K562 (cell line): ENCODE measurements around the gene SLC26A11. TPM values are rescaled to one million over a fixed set of nuclear protein-coding genes. Genes with fewer than 3 reads are reported as not detected.

Experiments used
- ATAC-seq: fragments of 200-7000 bp; cut with Tn5 transposase; 3 replicates; pipeline ENCODE4 v1.9.1; 2020; ENCODE audit warnings: moderate library complexity
- BruUV-seq: library from RNA; stranded (reverse); fragments of 400-500 nt; replicated peaks from 2 replicates; lab custom pipeline; 2021; lab: Mats Ljungman, UMichigan
- CTCF ChIA-PET: fragments of 300-600 bp; formaldehyde crosslinking; extraction: SDS; loops from one replicate; lab custom pipeline; 2021; ENCODE audit warnings: low intra/inter-chr PET ratio; lab: Yijun Ruan, JAX
- POLR2A ChIA-PET: fragments of 300-600, 350-650 bp; sonication (Branson Sonifier 250); formaldehyde crosslinking; extraction: SDS; loops from one replicate; lab custom pipeline; 2021; ENCODE audit warnings: antibody characterized with exemption, inconsistent platforms; lab: Yijun Ruan, JAX
- DNase-seq, 4 experiments: peaks; one replicate each; pipeline versions ENCODE4 v3.0.0 to v3.0.0-alpha.2; 2011 to 2018; ENCODE audit warnings: low spot score in 3 of 4, mixed read lengths in 3 of 4; ENCODE audit errors: extremely low read depth in 1 of 4
- FAIRE-seq: peaks from 2 replicates; lab custom pipeline; 2011; peaks lifted over from hg19 to GRCh38; lab: Jason Lieb, UNC
- H2AFZ ChIP-seq: 2 replicates; pipeline ENCODE4 v1.6.0; 2011; ENCODE audit warnings: low read depth, low read length, control low read depth, inconsistent platforms
- H3K27ac ChIP-seq: fragments of 200-600 bp; 3 replicates; pipeline ENCODE4 v1.8.0; 2011; ENCODE audit warnings: low read depth, mild to moderate bottlenecking, control low read depth, inconsistent platforms, low read length, moderate library complexity, mixed read lengths; ENCODE audit errors: extremely low read depth
- H3K27me3 ChIP-seq, 2 experiments: fragments of 300-600 bp in 1 of 2; 2 replicates in 1 of 2; 3 replicates in 1 of 2; pipeline versions ENCODE4 v1.6.0 to v1.8.0; 2011; ENCODE audit warnings: inconsistent platforms in 2 of 2, low read length in 2 of 2, mild to moderate bottlenecking in 1 of 2, mixed read lengths in 1 of 2, moderate library complexity in 1 of 2; ENCODE audit not compliant: control insufficient read depth in 2 of 2, insufficient read depth in 2 of 2
- H3K36me3 ChIP-seq: fragments of 300-600 bp; 3 replicates; pipeline ENCODE4 v1.8.0; 2011; ENCODE audit warnings: mild to moderate bottlenecking, low read length, inconsistent platforms; ENCODE audit not compliant: control insufficient read depth, insufficient read depth
- H3K4me1 ChIP-seq, 2 experiments: fragments of 200-600 bp in 1 of 2; replicated peaks in 1 of 2; 2 replicates in 1 of 2; 3 replicates in 1 of 2; pipeline versions ENCODE4 v1.5.1 to v1.8.0; 2011; ENCODE audit warnings: inconsistent platforms in 2 of 2, low read length in 2 of 2, mild to moderate bottlenecking in 1 of 2, mixed read lengths in 1 of 2, moderate library complexity in 1 of 2; ENCODE audit not compliant: control insufficient read depth in 2 of 2, insufficient read depth in 2 of 2
- H3K4me2 ChIP-seq: 2 replicates; pipeline ENCODE4 v1.6.1; 2011; ENCODE audit warnings: low read length, control low read depth, inconsistent platforms, mixed read lengths; ENCODE audit not compliant: insufficient read depth
- H3K4me3 ChIP-seq: fragments of 200-600 bp; sonication (generic), shearing (Covaris generic); 2 replicates; pipeline ENCODE4 v1.5.1; 2016; ENCODE audit warnings: control low read depth, inconsistent platforms
- H3K79me2 ChIP-seq: fragments of 200-600 bp; 3 replicates; pipeline ENCODE4 v1.8.0; 2011; ENCODE audit warnings: low read length, inconsistent platforms; ENCODE audit not compliant: control insufficient read depth, insufficient read depth
- H3K9ac ChIP-seq, 2 experiments: 2 replicates each; pipeline versions ENCODE4 v1.6.0 to v1.6.1; 2011; ENCODE audit warnings: low read depth in 2 of 2, low read length in 2 of 2, control low read depth in 1 of 2, inconsistent platforms in 1 of 2, mild to moderate bottlenecking in 1 of 2, mixed read lengths in 1 of 2; ENCODE audit not compliant: insufficient read depth in 1 of 2
- H3K9me1 ChIP-seq: one replicate; pipeline ENCODE4 v1.6.0; 2011; ENCODE audit warnings: inconsistent platforms, mild to moderate bottlenecking, low read length, moderate library complexity; ENCODE audit not compliant: control insufficient read depth, insufficient read depth
- H3K9me3 ChIP-seq: replicated peaks from 2 replicates; pipeline ENCODE4 v1.5.1; 2011; ENCODE audit warnings: low read depth, low read length, inconsistent platforms; ENCODE audit not compliant: control insufficient read depth, insufficient read depth
- H4K20me1 ChIP-seq: replicated peaks from 2 replicates; pipeline ENCODE4 v1.6.1; 2011; ENCODE audit warnings: low read length, inconsistent platforms, mixed read lengths; ENCODE audit not compliant: control insufficient read depth, insufficient read depth
- ASH1L ChIP-seq: fragments of 450-650 bp; IDR thresholded peaks from 2 replicates; pipeline ENCODE4 v1.6.1; 2018; ENCODE audit warnings: borderline replicate concordance, mild to moderate bottlenecking, low read depth; ENCODE audit not compliant: partially characterized antibody
- EP300 ChIP-seq: IDR thresholded peaks from 2 replicates; pipeline ENCODE4 v1.6.1; 2012; ENCODE audit warnings: low read length, improper control_type of control experiment
- FOXM1 ChIP-seq, 2 experiments: fragments of 450-650 bp in 1 of 2; sonication (generic) in 1 of 2; formaldehyde crosslinking in 1 of 2; IDR thresholded peaks; 2 replicates each; pipeline versions ENCODE4 v1.6.1 to v1.9.0; 2017 to 2022; ENCODE audit warnings: low read depth in 2 of 2, mild to moderate bottlenecking in 2 of 2, missing genetic modification reagents in 1 of 2, moderate library complexity in 1 of 2
- RAD51 ChIP-seq: fragments of 450-650 bp; IDR thresholded peaks from 2 replicates; pipeline ENCODE4 v1.7.1; 2016; ENCODE audit warnings: low read depth, mild to moderate bottlenecking, borderline replicate concordance
- ZNF146 ChIP-seq: IDR thresholded peaks from one replicate; pipeline ENCODE4 v1.6.1; 2018; ENCODE audit warnings: missing compliant biosample characterization; ENCODE audit not compliant: unreplicated experiment
- ZNF41 ChIP-seq: fragments of 250-450 bp; sonication (Bioruptor Pico); conservative IDR thresholded peaks from 2 replicates; pipeline ENCODE4 v1.4.0; 2020; ENCODE audit warnings: mild to moderate bottlenecking
- ZNF76 ChIP-seq: fragments of 250-450 bp; sonication (Bioruptor Pico); IDR thresholded peaks from 2 replicates; pipeline ENCODE4 v1.4.0; 2020; ENCODE audit warnings: mild to moderate bottlenecking, moderate library complexity, borderline replicate concordance
- WGBS: fragments of 100-300 bp; shearing (Covaris generic); methylation state at CpG from one replicate; pipeline ENCODE4 v1.1.6; 2016; ENCODE audit warnings: low coverage, mixed read lengths; ENCODE audit not compliant: insufficient coverage; ENCODE audit errors: missing lambda C conversion rate; 5-methylcytosine and 5-hydroxymethylcytosine counted together
- in situ Hi-C: fragments of 300-500 bp; cut with MboI; formaldehyde crosslinking; loops from 4 replicates; pipeline ENCODE4 v1.15.0; 2018; ENCODE audit warnings: inconsistent platforms, mixed read lengths
- intact Hi-C: fragments of 100-400 bp; cut with micrococcal nuclease; formaldehyde crosslinking; loops from 2 replicates; pipeline ENCODE4 v1.14.2; 2022
- polyA plus RNA-seq, 8 experiments: library from polyadenylated mRNA; depleted of rRNA in 4 of 8; stranded (reverse) in 5 of 8; unstranded in 3 of 8; fragments of >200 nt; fragmentation: Nextera tagmentation in 2 of 8; fragmentation: Illumina TruSeq in 1 of 8; extraction: Ambion mirVana in 2 of 8; extraction: Trizol in 1 of 8; gene quantifications; 2 replicates each; pipeline versions ENCODE4 v1.2.1 to v1.2.3, GENCODE V29; 2011 to 2014; ENCODE audit warnings: inconsistent platforms in 1 of 8, missing spikeins in 1 of 8
- total RNA-seq, 7 experiments: library from RNA; depleted of rRNA in 6 of 7; stranded (reverse); fragments of >200 nt in 6 of 7; fragmentation: Illumina TruSeq in 2 of 7; extraction: Trizol in 2 of 7; gene quantifications; 2 replicates each; pipeline versions ENCODE4 v1.2.1 to v1.2.3, GENCODE V29; 2011 to 2021; ENCODE audit warnings: low replicate concordance in 1 of 7
- TF ChIP-seq, protein P1 (sequence below): IDR thresholded peaks from 2 replicates; pipeline ENCODE4 v1.6.1; 2014; ENCODE audit warnings: antibody characterized with exemption
- TF ChIP-seq, protein P2 (sequence below): fragments of 250-450 bp; sonication (Bioruptor Pico); IDR thresholded peaks from 2 replicates; pipeline ENCODE4 v1.8.0; 2022; ENCODE audit warnings: inconsistent platforms

SLC26A11 gene
- total and polyA plus RNA-seq, 9 of the 15 experiments (the other 6 are each of a cell fraction or from before 2014, with no cell fraction given), result 0.06 to 3.1 (median 1.2) TPM; not detected in 1

DNA sequence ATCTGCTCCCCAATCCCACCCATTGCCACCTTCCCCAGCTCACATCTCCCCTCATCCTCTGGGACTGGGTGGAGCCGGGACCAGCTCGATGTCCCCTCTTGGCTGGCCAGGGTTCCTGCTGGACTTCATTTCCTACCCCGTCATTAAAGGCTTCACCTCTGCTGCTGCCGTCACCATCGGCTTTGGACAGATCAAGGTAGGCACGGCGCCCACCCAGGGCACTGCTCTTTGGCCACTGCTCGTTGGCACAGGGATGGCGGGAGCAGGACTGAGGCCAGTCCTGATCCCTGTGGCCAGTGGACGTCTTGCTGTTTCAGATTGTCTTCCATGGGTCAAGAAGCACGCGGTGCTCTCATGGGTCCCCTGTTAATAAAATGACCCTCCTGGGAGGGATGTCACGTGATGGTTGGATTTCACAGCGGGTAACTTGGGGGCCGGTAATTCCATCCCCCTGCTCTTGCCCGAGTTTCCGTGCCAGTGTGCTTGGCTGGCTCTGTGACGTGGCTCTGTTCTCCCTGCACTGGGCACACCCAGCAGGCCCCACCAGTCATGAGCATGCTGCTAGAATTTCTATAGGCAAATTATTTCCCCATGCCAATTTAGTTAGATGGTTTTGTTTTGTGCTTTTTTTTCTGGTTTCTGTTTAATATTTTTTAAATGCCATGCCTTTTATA, 3.1 kb downstream of the SLC26A11 start:
- Histone ChIP-seq H3K4me3 (no peak overlapping the region), H3K36me3 (no peaks in the 10 kb centered on the region), H3K27ac (no peak overlapping the region), H3K4me1 (peaks cover 9 to 49% of the 10 kb centered on the region in 2 experiments; a peak in 4 of 5 replicates), H3K79me2 (peaks cover 3% of the 10 kb centered on the region; the same call in 1 of the 3 replicates), H3K9me1 (no peaks in the 10 kb centered on the region), H3K27me3 (no peaks in the 10 kb centered on the region), H4K20me1 (no peaks in the 10 kb centered on the region), H3K9me3 (no peaks in the 10 kb centered on the region), H3K9ac (peak overlapping the region in 1 of 2 experiments; percentile 67; a peak in 2 of 4 replicates), H3K4me2 (no peak overlapping the region), H2AFZ (no peak overlapping the region)
- no peak for DNase-seq
- no peak for ATAC-seq
- intact Hi-C loops, result no loop called here
- WGBS, result 70% methylated on average over 18 of the region's 18 CpGs
- FAIRE-seq, result no peak
- CTCF ChIA-PET, result no interaction called here
- POLR2A ChIA-PET, result no interaction called here
- TF ChIP-seq ZNF41 (CRISPR knock-in tag), result no peak
- in situ Hi-C loops, result no loop called here
- no TSS peak for BruUV-seq

DNA sequence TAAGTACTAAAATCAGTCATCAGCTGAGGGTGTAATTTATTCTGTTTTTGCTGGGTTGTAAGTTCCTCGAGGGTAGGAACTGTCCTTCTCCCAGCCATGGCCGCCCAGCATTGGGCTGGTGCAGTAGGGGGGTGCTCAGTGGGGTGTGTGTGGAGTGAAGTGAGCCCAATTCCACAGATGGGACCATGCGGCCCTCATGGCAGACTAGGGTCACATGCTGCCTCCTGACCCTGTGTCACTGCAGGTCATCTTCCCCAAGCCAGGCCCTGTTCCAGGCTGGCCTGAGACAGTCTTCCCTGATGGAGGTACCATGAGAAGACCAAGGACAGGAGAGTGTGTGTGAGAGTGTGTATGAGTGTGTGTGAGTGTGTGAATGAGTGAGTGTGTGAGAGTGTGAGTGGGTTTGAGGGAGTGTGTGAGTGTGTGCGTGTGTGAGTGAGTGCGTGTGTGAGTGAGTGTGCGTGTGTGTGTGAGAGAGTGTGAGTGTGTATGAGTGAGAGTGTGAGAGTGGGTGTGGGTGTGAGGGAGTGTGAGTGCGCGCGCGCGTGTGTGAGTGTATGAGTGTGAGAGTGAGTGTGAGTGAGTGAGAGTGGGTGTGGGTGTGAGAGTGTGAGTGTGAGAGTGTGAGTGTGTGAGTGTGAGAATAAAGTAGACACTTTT, 3.7 kb downstream of the SLC26A11 start:
- Histone ChIP-seq H2AFZ (no peak overlapping the region), H3K79me2 (peaks cover 3% of the 10 kb centered on the region; the same call in 1 of the 3 replicates), H3K4me2 (no peak overlapping the region), H3K36me3 (no peaks in the 10 kb centered on the region), H3K27ac (no peak overlapping the region), H4K20me1 (no peaks in the 10 kb centered on the region), H3K9ac (0 out of 4 replicates have a peak overlapping the region, but pooled peaks of 1 of the 2 experiments have one; percentile 33), H3K4me1 (peaks cover 9 to 43% of the 10 kb centered on the region in 2 experiments; a peak in 4 of 5 replicates), H3K4me3 (no peak overlapping the region), H3K9me3 (no peaks in the 10 kb centered on the region), H3K27me3 (no peaks in the 10 kb centered on the region), H3K9me1 (no peaks in the 10 kb centered on the region)
- intact Hi-C loops (no loop called here), in situ Hi-C loops (no loop called here)
- ChIA-PET POLR2A (no interaction called here), CTCF (no interaction called here)
- ATAC-seq, result no peak
- DNase-seq, result no peak
- FAIRE-seq, result no peak
- 80% methylated on average over 6 of the region's 11 CpGs for WGBS
- no TSS peak for BruUV-seq
- TF ChIP-seq, protein P1, sequence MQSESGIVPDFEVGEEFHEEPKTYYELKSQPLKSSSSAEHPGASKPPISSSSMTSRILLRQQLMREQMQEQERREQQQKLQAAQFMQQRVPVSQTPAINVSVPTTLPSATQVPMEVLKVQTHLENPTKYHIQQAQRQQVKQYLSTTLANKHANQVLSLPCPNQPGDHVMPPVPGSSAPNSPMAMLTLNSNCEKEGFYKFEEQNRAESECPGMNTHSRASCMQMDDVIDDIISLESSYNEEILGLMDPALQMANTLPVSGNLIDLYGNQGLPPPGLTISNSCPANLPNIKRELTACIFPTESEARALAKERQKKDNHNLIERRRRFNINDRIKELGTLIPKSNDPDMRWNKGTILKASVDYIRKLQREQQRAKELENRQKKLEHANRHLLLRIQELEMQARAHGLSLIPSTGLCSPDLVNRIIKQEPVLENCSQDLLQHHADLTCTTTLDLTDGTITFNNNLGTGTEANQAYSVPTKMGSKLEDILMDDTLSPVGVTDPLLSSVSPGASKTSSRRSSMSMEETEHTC, result no peak
- no peak for TF ChIP-seq FOXM1 (IDR thresholded peaks at IDR 0.05; ENCODE audit: low read depth)
- TF ChIP-seq FOXM1 (CRISPR knock-in tag; IDR thresholded peaks at IDR 0.05; ENCODE audit: low read depth), result no peak
- no peak for TF ChIP-seq ZNF76 (CRISPR knock-in tag)
- no peak for TF ChIP-seq ASH1L
- TF ChIP-seq ZNF146 (CRISPR knock-in tag), result no peak
- TF ChIP-seq, protein P2, sequence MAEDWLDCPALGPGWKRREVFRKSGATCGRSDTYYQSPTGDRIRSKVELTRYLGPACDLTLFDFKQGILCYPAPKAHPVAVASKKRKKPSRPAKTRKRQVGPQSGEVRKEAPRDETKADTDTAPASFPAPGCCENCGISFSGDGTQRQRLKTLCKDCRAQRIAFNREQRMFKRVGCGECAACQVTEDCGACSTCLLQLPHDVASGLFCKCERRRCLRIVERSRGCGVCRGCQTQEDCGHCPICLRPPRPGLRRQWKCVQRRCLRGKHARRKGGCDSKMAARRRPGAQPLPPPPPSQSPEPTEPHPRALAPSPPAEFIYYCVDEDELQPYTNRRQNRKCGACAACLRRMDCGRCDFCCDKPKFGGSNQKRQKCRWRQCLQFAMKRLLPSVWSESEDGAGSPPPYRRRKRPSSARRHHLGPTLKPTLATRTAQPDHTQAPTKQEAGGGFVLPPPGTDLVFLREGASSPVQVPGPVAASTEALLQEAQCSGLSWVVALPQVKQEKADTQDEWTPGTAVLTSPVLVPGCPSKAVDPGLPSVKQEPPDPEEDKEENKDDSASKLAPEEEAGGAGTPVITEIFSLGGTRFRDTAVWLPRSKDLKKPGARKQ (CRISPR knock-in tag), result no peak
- no peak for TF ChIP-seq EP300
- no peak for TF ChIP-seq RAD51
